Measurements from ENCODE around the gene MTUS2.

DNA sequence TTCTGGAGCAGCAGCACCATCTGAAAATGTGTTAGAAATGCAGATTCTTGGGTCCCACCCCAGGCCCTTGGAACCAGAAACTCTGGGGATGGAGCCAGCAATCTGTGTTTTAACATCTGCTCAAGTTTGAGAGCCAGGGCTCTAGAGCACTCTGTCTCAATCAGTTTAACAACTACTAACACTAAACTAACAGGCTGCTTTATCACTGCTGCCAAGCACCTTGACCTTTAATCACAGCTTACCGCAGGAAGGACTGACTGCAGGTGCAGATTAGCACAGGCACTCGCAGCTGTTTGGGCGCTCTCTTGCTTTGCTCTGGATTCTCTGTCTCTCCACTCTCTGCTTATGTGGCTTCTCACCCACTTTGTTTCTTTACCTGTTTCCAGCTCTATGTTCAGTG lies 163.5 kb downstream of the MTUS2 start:
- TF ChIP-seq, protein P1, sequence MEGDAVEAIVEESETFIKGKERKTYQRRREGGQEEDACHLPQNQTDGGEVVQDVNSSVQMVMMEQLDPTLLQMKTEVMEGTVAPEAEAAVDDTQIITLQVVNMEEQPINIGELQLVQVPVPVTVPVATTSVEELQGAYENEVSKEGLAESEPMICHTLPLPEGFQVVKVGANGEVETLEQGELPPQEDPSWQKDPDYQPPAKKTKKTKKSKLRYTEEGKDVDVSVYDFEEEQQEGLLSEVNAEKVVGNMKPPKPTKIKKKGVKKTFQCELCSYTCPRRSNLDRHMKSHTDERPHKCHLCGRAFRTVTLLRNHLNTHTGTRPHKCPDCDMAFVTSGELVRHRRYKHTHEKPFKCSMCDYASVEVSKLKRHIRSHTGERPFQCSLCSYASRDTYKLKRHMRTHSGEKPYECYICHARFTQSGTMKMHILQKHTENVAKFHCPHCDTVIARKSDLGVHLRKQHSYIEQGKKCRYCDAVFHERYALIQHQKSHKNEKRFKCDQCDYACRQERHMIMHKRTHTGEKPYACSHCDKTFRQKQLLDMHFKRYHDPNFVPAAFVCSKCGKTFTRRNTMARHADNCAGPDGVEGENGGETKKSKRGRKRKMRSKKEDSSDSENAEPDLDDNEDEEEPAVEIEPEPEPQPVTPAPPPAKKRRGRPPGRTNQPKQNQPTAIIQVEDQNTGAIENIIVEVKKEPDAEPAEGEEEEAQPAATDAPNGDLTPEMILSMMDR (IDR thresholded peaks at IDR 0.05): no peak
- TF ChIP-seq MYC (IDR thresholded peaks at IDR 0.05; ENCODE audit: borderline replicate concordance, low read length) (no peak), RAD21 (conservative IDR thresholded peaks at IDR 0.05 in 1 of 2, IDR thresholded peaks at IDR 0.05 in 1 of 2) (no peak), EP300 (IDR thresholded peaks at IDR 0.05) (no peak)
